A549 (cell line): ENCODE results near the gene UBE2B. TPM values are rescaled to one million over a fixed set of nuclear protein-coding genes. Genes with fewer than 3 reads are reported as not detected.

Experiments
- ATAC-seq, 2 experiments: fragments of 200-7000 bp in 1 of 2; fragments of >200 bp in 1 of 2; cut with Nextera tagmentation in 1 of 2; cut with Tn5 transposase in 1 of 2; 3 replicates each; pipeline versions ENCODE4 v1.8.0 to v1.9.1; 2018 to 2020; ENCODE audit warnings: mild to moderate bottlenecking in 1 of 2, moderate library complexity in 1 of 2
- CTCF ChIA-PET: fragments of 300-600 bp; sonication (Branson Sonifier 250); formaldehyde crosslinking; extraction: SDS; loops from one replicate; lab custom pipeline; 2021; ENCODE audit warnings: antibody characterized with exemption, inconsistent platforms; lab: Yijun Ruan, JAX
- POLR2A ChIA-PET: fragments of 350-600 bp; formaldehyde crosslinking; extraction: SDS; loops from one replicate; lab custom pipeline; 2021; ENCODE audit warnings: antibody characterized with exemption, inconsistent platforms; lab: Yijun Ruan, JAX
- DNase-seq, 2 experiments: peaks; one replicate each; pipeline versions ENCODE4 v3.0.0 to v3.0.0-alpha.2; 2011 to 2016; ENCODE audit warnings: low read depth in 1 of 2, low spot score in 1 of 2
- FAIRE-seq: peaks from 2 replicates; lab custom pipeline; 2011; peaks lifted over from hg19 to GRCh38; lab: Jason Lieb, UNC
- H3K27ac ChIP-seq, 2 experiments: fragments of >200 bp; sonication (Bioruptor Twin); formaldehyde crosslinking; 3 replicates each; pipeline ENCODE4 v1.5.1; 2016 to 2017
- H3K4me1 ChIP-seq: fragments of >200 bp; sonication (Bioruptor Twin); formaldehyde crosslinking; 3 replicates; pipeline ENCODE4 v1.6.1; 2016
- H3K4me2 ChIP-seq: fragments of >200 bp; sonication (Bioruptor Twin); formaldehyde crosslinking; 3 replicates; pipeline ENCODE4 v1.6.1; 2016
- H3K4me3 ChIP-seq: fragments of >200 bp; sonication (Bioruptor Twin); formaldehyde crosslinking; 3 replicates; pipeline ENCODE4 v1.5.1; 2016
- H3K9me3 ChIP-seq: fragments of >200 bp; sonication (Bioruptor Twin); formaldehyde crosslinking; 3 replicates; pipeline ENCODE4 v1.6.1; 2016
- ATOH8 ChIP-seq: fragments of 250-450 bp; sonication (Bioruptor Pico); IDR thresholded peaks from 2 replicates; pipeline ENCODE4 v1.5.0; 2020; ENCODE audit warnings: low read depth, mild to moderate bottlenecking, moderate library complexity
- BHLHE40 ChIP-seq: IDR thresholded peaks from 2 replicates; pipeline ENCODE4 v1.6.1; 2012; ENCODE audit warnings: low read depth, low read length, inconsistent platforms
- CHD4 ChIP-seq: fragments of 200-600 bp; sonication (generic); IDR thresholded peaks from 2 replicates; pipeline ENCODE4 v1.6.1; 2016; ENCODE audit warnings: antibody characterized with exemption, mild to moderate bottlenecking, borderline replicate concordance
- GATA3 ChIP-seq: IDR thresholded peaks from 2 replicates; pipeline ENCODE4 v1.6.1; 2012; ENCODE audit warnings: borderline replicate concordance
- HDAC2 ChIP-seq: fragments of 200-600 bp; sonication (generic); IDR thresholded peaks from 2 replicates; pipeline ENCODE4 v1.6.1; 2016
- HOXB5 ChIP-seq: fragments of 250-450 bp; sonication (Bioruptor Pico); IDR thresholded peaks from 2 replicates; pipeline ENCODE4 v1.5.0; 2020; ENCODE audit warnings: mild to moderate bottlenecking, moderate library complexity
- NFE2L2 ChIP-seq: fragments of 150-350 bp; conservative IDR thresholded peaks from 2 replicates; pipeline ENCODE4 v1.6.1; 2014; ENCODE audit warnings: low read length
- NR3C1 ChIP-seq: fragments of >200 bp; sonication (Bioruptor Twin); formaldehyde crosslinking; IDR thresholded peaks from 3 replicates; pipeline ENCODE4 v1.6.1; 2017
- PHF8 ChIP-seq: fragments of 200-600 bp; sonication (generic); IDR thresholded peaks from 2 replicates; pipeline ENCODE4 v1.6.1; 2016; ENCODE audit warnings: low read depth, mild to moderate bottlenecking, antibody characterized with exemption, moderate library complexity, borderline replicate concordance
- POLR2AphosphoS2 ChIP-seq: conservative IDR thresholded peaks from 2 replicates; pipeline ENCODE4 v1.6.1; 2012; ENCODE audit warnings: low read length, improper control_type of control experiment, inconsistent platforms
- SMC3 ChIP-seq: fragments of >200 bp; sonication (Bioruptor Twin); formaldehyde crosslinking; IDR thresholded peaks from 3 replicates; pipeline ENCODE4 v1.6.1; 2018; ENCODE audit warnings: inconsistent platforms
- ZFP36 ChIP-seq: fragments of 450-650 bp; IDR thresholded peaks from 2 replicates; pipeline ENCODE4 v1.6.1; 2014; ENCODE audit warnings: borderline replicate concordance; ENCODE audit not compliant: partially characterized antibody
- ZNF302 ChIP-seq: fragments of 250-450 bp; sonication (Bioruptor Pico); IDR thresholded peaks from 2 replicates; pipeline ENCODE4 v1.9.0; 2021; ENCODE audit warnings: inconsistent platforms, mild to moderate bottlenecking, moderate library complexity
- WGBS: methylation state at CpG from one replicate; pipeline ENCODE4 v1.1.6; 2017; ENCODE audit errors: missing lambda C conversion rate; 5-methylcytosine and 5-hydroxymethylcytosine counted together
- polyA plus RNA-seq, 4 experiments: library from polyadenylated mRNA; depleted of rRNA in 3 of 4; stranded (reverse); fragments of >200 nt; fragmentation: RNase III in 1 of 4; extraction: RNeasy Plus Mini Kit Qiagen cat#74134 plus additional on column Dnase treatment in 1 of 4; gene quantifications; 2 replicates in 3 of 4; 3 replicates in 1 of 4; pipeline ENCODE4 v1.2.3, GENCODE V29; 2011 to 2017
- TF ChIP-seq, protein P1 (sequence below): fragments of 450-650 bp; IDR thresholded peaks from 2 replicates; pipeline ENCODE4 v1.6.1; 2014; ENCODE audit warnings: antibody characterized with exemption
- TF ChIP-seq, protein P2 (sequence below): fragments of >200 bp; sonication (Bioruptor Twin); formaldehyde crosslinking; IDR thresholded peaks from 3 replicates; pipeline ENCODE4 v1.6.1; 2016
- TF ChIP-seq, protein P3 (sequence below): IDR thresholded peaks from 2 replicates; pipeline ENCODE4 v1.6.1; 2012; ENCODE audit warnings: low read depth, borderline replicate concordance

Gene UBE2B
- polyA plus RNA-seq, 2 of the 4 experiments (the other 2 are of a cell fraction): 61.1 to 104 TPM

DNA sequence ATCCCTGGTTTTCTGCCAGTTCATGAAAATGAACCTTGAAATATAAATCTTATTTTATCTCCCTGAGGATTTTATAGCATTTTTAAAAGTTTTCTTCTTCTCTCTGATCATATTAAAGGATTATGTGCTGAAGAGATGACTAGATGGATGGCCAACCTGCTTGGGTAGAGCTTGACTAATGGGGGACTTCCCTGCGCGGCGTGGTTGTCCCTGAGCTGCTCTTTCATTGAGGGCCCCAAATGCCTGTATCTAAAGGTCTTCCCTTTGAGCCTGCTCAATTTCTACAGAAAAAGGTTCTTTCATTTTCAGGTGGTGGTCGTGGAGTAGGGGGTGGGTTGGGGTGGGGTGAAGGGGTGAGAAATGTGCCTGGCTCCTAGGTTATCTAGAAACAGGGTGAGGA lies 60.8 kb downstream of the UBE2B start:
- TF ChIP-seq CHD4: no peak
- no peak for TF ChIP-seq NFE2L2
- no peak for TF ChIP-seq ATOH8 (CRISPR knock-in tag)
- TF ChIP-seq HOXB5: no peak
- TF ChIP-seq POLR2AphosphoS2: no peak
- TF ChIP-seq, protein P1, sequence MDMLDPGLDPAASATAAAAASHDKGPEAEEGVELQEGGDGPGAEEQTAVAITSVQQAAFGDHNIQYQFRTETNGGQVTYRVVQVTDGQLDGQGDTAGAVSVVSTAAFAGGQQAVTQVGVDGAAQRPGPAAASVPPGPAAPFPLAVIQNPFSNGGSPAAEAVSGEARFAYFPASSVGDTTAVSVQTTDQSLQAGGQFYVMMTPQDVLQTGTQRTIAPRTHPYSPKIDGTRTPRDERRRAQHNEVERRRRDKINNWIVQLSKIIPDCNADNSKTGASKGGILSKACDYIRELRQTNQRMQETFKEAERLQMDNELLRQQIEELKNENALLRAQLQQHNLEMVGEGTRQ: no peak
- TF ChIP-seq PHF8: no peak
- H3K9me3 ChIP-seq: no peaks in the 10 kb centered on the region
- no peak overlapping the region for H3K27ac ChIP-seq
- no peak overlapping the region for H3K4me2 ChIP-seq
- WGBS: 80% methylated on average over 4 of the region's 4 CpGs
- FAIRE-seq (no peak), DNase-seq (no peak), ATAC-seq (no peak)
- ChIA-PET POLR2A (no interaction called here), CTCF (interaction anchor here (0.8 kb wide), 1 partner anchor 21 kb away, joined by 4 read pairs; the partner anchor contains the start of gene CDKN2AIPNL)
- peaks cover 26% of the 10 kb centered on the region for H3K4me1 ChIP-seq
- no peak overlapping the region for H3K4me3 ChIP-seq

DNA sequence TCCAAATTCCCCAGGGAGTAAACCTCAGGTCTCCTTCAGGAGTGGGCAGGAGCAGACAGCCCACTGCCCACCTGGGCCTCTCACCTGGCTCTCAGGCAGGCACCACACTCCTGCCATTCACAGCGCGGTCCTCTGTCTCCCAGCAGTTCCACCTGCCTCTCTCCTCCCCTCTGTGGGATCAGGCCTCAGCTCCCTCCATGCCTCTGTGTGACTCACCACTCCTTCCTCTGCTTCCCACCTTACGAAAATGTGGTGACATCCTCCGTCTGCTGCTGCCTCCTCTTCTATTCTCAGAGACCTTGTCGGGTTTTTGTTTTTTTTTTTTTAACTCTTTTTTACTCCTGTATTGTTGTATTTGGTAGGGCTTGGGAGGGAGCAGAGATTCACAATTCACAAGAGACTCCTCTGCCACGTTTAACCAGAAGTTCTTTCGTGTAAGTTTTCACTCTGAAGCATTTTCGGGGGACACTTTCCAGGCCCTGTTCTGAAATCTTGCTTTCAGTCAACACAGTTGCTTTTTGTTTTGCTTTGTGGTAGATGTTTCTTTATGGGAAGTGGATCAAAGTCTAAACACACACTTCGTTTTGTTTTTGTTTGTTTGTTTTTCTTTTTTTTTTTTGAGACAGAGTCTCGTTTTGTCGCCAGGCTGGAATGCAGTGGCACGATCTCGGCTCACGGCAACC lies 61.4 kb downstream of the UBE2B start:
- WGBS: 57% methylated on average over 14 of the region's 14 CpGs
- POLR2A ChIA-PET: no interaction called here
- no peak for ATAC-seq
- H3K9me3 ChIP-seq: no peaks in the 10 kb centered on the region
- peaks cover 33% of the 10 kb centered on the region for H3K4me1 ChIP-seq
- TF ChIP-seq, protein P2, sequence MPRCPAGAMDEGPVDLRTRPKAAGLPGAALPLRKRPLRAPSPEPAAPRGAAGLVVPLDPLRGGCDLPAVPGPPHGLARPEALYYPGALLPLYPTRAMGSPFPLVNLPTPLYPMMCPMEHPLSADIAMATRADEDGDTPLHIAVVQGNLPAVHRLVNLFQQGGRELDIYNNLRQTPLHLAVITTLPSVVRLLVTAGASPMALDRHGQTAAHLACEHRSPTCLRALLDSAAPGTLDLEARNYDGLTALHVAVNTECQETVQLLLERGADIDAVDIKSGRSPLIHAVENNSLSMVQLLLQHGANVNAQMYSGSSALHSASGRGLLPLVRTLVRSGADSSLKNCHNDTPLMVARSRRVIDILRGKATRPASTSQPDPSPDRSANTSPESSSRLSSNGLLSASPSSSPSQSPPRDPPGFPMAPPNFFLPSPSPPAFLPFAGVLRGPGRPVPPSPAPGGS: no peak
- TF ChIP-seq ZFP36 (no peak), GATA3 (no peak)
- TF ChIP-seq, all 56 proteins: peak for 0
- H3K4me2 ChIP-seq: no peak overlapping the region
- peak overlapping the region in 1 of 2 experiments; percentile 27; a peak in 1 of 6 replicates for H3K27ac ChIP-seq
- no peak overlapping the region for H3K4me3 ChIP-seq
- DNase-seq (no peak), FAIRE-seq (no peak)
- CTCF ChIA-PET: interaction anchor here (0.8 kb wide), 1 partner anchor 21 kb away, joined by 4 read pairs; the partner anchor contains the start of gene CDKN2AIPNL

- DNase-seq: peak in 1 of 2 experiments; percentile 29
- ChIA-PET POLR2A (interaction anchor here (1.4 to 2.2 kb wide), 3 partner anchors 19 to 92 kb away, joined by 3 to 12 read pairs (median 7); partner anchors contain the start of gene CDKN2AIPNL), CTCF (interaction anchor here (0.6 to 2.1 kb wide), 10 partner anchors 8 to 145 kb away, joined by 3 to 9 read pairs (median 5); partner anchors contain the start of gene CDKN2AIPNL)
- ATAC-seq: peak; percentile 37 to 69
- 32% methylated on average over 2 of the region's 2 CpGs for WGBS
- no peak for FAIRE-seq
- H3K4me2 ChIP-seq: no peak overlapping the region; the same call in 2 of the 3 replicates
- TF ChIP-seq BHLHE40: no peak
- TF ChIP-seq HDAC2: no peak
- TF ChIP-seq, protein P3, sequence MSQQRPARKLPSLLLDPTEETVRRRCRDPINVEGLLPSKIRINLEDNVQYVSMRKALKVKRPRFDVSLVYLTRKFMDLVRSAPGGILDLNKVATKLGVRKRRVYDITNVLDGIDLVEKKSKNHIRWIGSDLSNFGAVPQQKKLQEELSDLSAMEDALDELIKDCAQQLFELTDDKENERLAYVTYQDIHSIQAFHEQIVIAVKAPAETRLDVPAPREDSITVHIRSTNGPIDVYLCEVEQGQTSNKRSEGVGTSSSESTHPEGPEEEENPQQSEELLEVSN: no peak
- no peak for TF ChIP-seq ZNF302 (CRISPR knock-in tag)
- TF ChIP-seq SMC3: no peak
- no peak for TF ChIP-seq NR3C1
- H3K4me3 ChIP-seq: no peak overlapping the region
- H3K4me1 ChIP-seq: peaks cover 53% of the 10 kb centered on the region
- no peaks in the 10 kb centered on the region for H3K9me3 ChIP-seq
- H3K27ac ChIP-seq: peak overlapping the region in 1 of 2 experiments; percentile 63; a peak in 3 of 6 replicates
Observed at GRCh38 chr5:134435560-134435959, 64.2 kb downstream of the UBE2B start.
